SJCRH30 (cell line): ENCODE results near the gene NDUFA13. TPM values are rescaled to one million over a fixed set of nuclear protein-coding genes. Genes with fewer than 3 reads are reported as not detected.

Source experiments
- DNase-seq, 2 experiments: peaks; one replicate each; pipeline ENCODE4 v3.0.0-alpha.2; 2015 to 2020
- H3K27ac ChIP-seq: fragments of 250-450 bp; sonication (Bioruptor Pico); 2 replicates; pipeline ENCODE4 v1.5.1; 2020; ENCODE audit warnings: mild to moderate bottlenecking, moderate library complexity
- H3K27me3 ChIP-seq: fragments of 250-450 bp; sonication (Bioruptor Pico); 2 replicates; pipeline ENCODE4 v1.5.1; 2020; ENCODE audit warnings: mild to moderate bottlenecking, moderate library complexity
- H3K36me3 ChIP-seq: fragments of 250-450 bp; sonication (Bioruptor Pico); 2 replicates; pipeline ENCODE4 v1.5.1; 2020; ENCODE audit warnings: mild to moderate bottlenecking, moderate library complexity
- H3K4me1 ChIP-seq: fragments of 250-450 bp; sonication (Bioruptor Pico); 2 replicates; pipeline ENCODE4 v1.5.1; 2020; ENCODE audit warnings: mild to moderate bottlenecking, moderate library complexity
- H3K4me3 ChIP-seq: fragments of 250-450 bp; sonication (Bioruptor Pico); 2 replicates; pipeline ENCODE4 v1.5.1; 2020; ENCODE audit warnings: mild to moderate bottlenecking, moderate library complexity
- H3K9me3 ChIP-seq: fragments of 250-450 bp; sonication (Bioruptor Pico); replicated peaks from 2 replicates; pipeline ENCODE4 v1.5.1; 2020; ENCODE audit warnings: mild to moderate bottlenecking, moderate library complexity
- total RNA-seq: library from RNA; depleted of rRNA; stranded (reverse); fragments of >200 nt; shearing (Covaris generic); gene quantifications from 2 replicates; pipeline ENCODE4 v1.2.3, GENCODE V29; 2014; rRNA removed

The NDUFA13 gene
- total RNA-seq, 1 experiment from 2014 or later = 158 TPM

DNA sequence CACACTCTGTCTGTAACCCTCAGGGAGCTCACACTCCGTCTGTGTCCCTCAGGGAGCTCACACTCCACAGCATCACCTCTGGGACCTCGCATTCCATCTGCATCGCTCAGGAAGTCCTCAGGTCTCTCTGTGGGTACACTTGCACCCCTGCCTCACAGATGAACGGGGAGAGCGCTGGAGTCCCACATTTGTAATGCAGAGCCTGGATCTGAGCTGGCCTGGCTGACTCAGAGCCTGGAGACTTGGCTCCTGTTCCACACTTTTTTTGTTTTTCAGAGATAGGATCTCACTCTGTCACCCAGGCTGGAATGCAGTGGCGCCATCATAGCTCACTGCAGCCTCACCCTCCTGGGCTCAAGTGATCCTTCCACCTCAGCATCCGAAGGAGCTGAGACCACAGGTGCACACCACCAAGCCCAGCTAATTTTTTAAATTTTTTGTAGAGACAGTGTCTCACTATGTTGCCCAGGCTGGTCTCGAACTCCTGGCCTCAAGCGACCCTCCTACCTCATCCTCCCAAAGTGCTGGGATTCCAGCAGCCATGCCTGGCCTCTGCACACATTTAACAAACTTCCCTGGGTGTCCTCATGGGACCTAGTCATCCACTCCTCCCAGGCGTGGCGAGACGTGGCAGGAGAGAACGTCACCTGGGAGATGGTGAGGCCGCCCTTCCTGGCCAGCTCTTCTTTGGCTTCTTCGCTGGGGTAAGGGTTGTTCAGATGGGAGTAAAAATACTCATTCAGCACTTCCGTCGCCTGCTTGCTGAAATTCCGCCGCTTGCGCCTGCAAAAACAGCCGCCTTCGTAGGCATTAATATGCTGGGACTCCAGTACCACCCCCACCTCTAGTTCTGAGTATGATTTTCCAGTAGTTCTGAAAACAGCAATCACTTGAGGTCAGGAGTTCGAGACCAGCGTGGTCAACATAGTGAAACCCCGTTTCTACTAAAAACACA, 53.1 kb downstream of the NDUFA13 start:
- Histone ChIP-seq H3K36me3 (no peaks in the 10 kb centered on the region), H3K9me3 (no peaks in the 10 kb centered on the region), H3K4me3 (no peak overlapping the region), H3K27me3 (no peaks in the 10 kb centered on the region), H3K4me1 (no peaks in the 10 kb centered on the region), H3K27ac (no peak overlapping the region)
- no peak for DNase-seq

DNA sequence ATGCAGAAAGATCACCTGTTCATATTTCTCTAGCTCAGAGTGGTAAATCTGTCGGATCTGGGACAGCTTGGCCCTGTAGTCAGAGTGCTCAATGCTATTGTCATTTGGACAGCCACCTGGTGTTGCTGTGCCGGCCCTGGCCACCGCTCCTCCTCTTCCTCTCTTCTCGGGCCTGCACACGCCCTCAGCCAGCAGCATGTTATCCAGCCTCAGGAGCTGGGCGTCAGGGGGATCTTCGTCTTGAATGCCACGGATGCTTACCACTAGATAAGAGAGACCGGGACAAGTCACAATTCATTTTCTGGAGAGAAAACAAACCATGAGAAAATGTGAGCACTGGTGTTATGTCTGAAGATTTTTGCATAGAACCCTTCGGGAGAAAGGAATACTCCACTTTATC, 54.5 kb downstream of the NDUFA13 start:
- DNase-seq = no peak
- H3K27ac ChIP-seq = no peak overlapping the region
- H3K4me1 ChIP-seq = no peaks in the 10 kb centered on the region
- no peaks in the 10 kb centered on the region for H3K27me3 ChIP-seq
- H3K9me3 ChIP-seq = no peaks in the 10 kb centered on the region
- no peak overlapping the region for H3K4me3 ChIP-seq
- H3K36me3 ChIP-seq = no peaks in the 10 kb centered on the region

DNA sequence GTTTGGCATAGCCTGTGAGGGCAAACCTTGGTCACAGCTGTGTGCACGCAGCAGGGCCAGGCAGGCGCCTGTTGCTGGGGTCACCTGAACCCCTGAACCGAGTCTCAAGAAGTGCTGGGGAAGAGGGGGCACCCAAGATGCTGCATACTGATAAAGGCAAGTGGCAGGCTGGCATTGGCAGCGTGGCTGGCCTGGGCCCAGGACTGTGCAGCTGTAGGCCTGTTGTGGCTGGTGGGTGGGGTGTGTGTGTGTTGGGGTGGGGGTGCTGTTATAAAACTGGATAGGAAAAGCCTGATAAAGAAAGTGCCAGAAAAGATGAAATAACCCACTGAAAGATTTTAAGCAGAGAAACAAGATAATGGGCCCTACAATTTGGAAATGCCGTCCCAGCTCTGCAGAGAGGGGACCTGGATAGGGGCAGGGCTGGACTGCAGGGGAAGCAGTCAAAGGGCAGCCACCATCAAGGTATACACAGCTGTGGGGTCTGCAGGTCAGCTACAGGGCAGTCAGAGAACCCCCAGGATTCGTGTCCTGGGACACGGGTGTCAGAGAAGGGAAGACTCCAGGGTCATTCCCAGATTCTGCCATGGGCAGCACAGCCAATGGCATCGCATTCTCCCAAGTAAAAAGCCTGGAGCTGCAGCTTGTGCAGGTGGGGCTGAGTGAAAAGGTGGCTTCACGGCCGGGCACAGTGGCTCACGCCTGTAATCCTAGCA, 55.2 kb downstream of the NDUFA13 start:
- H3K4me1 ChIP-seq = no peaks in the 10 kb centered on the region
- H3K27ac ChIP-seq = no peak overlapping the region
- H3K27me3 ChIP-seq = no peaks in the 10 kb centered on the region
- no peak overlapping the region for H3K4me3 ChIP-seq
- no peaks in the 10 kb centered on the region for H3K36me3 ChIP-seq
- H3K9me3 ChIP-seq = no peaks in the 10 kb centered on the region
- no peak for DNase-seq

DNA sequence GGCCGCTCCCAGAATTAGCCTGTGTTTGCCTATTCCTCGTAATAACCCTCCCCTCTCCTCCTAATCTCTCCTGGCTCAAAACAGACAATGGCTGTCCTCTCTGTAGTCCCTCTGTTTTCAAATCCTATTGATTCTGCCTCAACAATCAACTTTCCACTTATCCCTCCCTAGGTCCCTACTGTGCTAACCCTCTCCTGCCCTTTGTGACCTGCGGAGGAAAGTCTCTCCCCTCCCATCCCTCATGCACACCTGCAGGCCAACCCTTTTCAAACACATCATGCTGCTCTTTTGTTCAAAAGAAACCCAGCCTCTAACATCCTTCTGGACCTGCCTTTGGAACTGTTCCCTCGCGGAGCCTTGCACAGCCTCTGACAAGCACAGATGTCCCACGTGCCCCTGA, 59.4 kb downstream of the NDUFA13 start:
- no peak for DNase-seq

More for the DNA sequence above, 59.4 kb downstream of the NDUFA13 start:
- H3K27ac ChIP-seq = no peak overlapping the region
- no peaks in the 10 kb centered on the region for H3K36me3 ChIP-seq
- H3K4me3 ChIP-seq = no peak overlapping the region
- H3K27me3 ChIP-seq = no peaks in the 10 kb centered on the region
- H3K4me1 ChIP-seq = peaks cover 16% of the 10 kb centered on the region
- no peaks in the 10 kb centered on the region for H3K9me3 ChIP-seq

Other genes with a start within 250 kb of the NDUFA13 start
- not detected in 2 replicates for gene TM6SF2, start 242.9 kb upstream of the NDUFA13 start, total RNA-seq
- gene SUGP1, start 195.7 kb upstream of the NDUFA13 start, total RNA-seq = 35.4 and 40.8 TPM in 2 replicates
- gene MAU2, start 195.4 kb upstream of the NDUFA13 start, total RNA-seq = 18.0 and 24.3 TPM in 2 replicates
- 99.6 and 101 TPM in 2 replicates for gene GATAD2A, start 110.5 kb upstream of the NDUFA13 start, total RNA-seq
- gene TSSK6, start 677 bp upstream of the NDUFA13 start, total RNA-seq = 1.7 and 1.8 TPM in 2 replicates
- 1.0 and 1.9 TPM in 2 replicates for gene YJEFN3, start 12.7 kb downstream of the NDUFA13 start, total RNA-seq
- 0.94 and 1.1 TPM in 2 replicates for gene CILP2, start 22.0 kb downstream of the NDUFA13 start, total RNA-seq
- 3.6 and 3.7 TPM in 2 replicates for gene PBX4, start 102.5 kb downstream of the NDUFA13 start, total RNA-seq
- gene LPAR2, start 112.0 kb downstream of the NDUFA13 start, total RNA-seq = 1.5 and 1.9 TPM in 2 replicates
- gene GMIP, start 127.4 kb downstream of the NDUFA13 start, total RNA-seq = 3.2 and 4.6 TPM in 2 replicates
- 28.8 and 29.3 TPM in 2 replicates for gene ATP13A1, start 147.5 kb downstream of the NDUFA13 start, total RNA-seq
- 17.9 and 19.5 TPM in 2 replicates for gene ZNF101, start 152.6 kb downstream of the NDUFA13 start, total RNA-seq
- gene ZNF14, start 216.9 kb downstream of the NDUFA13 start, total RNA-seq = 7.8 and 7.9 TPM in 2 replicates